Measurements from ENCODE around the gene CBR1.

DNA sequence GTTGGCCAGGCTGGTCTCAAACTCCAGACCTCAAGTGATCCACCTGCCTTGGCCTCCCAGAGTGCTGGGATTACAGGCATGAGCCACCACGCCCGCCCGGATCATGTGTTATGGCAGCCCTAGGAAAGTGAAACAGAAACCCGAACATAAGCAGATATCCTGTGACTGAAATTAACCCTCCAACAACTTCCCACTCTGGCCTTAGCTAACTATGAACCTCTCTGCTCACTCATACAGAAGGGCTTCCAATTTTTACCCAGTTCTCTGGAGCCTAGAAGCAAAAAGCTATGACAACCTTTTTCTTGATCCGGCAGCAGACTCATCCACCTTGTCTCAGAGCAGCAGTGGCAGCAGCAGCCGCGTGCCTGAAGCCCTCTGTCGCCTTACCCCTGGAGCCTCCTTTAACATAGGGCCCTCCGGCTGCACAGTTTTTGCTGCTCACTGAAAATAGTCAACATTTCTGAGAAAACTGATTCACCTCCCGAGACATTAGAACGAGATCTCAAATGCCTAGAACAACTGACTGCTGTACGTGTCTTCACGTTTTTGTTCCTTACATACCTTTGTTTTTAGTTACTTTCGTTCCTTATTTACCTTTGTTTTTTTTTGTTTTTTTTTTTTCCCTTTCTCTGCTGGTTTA, 9.3 kb downstream of the CBR1 start:
- no peak for TF ChIP-seq BHLHE40 (IDR thresholded peaks at IDR 0.05; ENCODE audit: borderline replicate concordance)
- TF ChIP-seq ELF4 (IDR thresholded peaks at IDR 0.05) = no peak
